Fibroblast of the conjunctiva (primary cell): ENCODE measurements around the gene RBAK.
"Not testable (repeated sequence)": the region's sequence is repeated elsewhere in the genome, so short reads cannot be mapped to it uniquely, and the experiment has no call there.

Experiments used
- DNase-seq: peaks from one replicate; pipeline ENCODE4 v3.0.0-alpha.2; 2010; ENCODE audit warnings: low read depth

Gene RBAK

DNA sequence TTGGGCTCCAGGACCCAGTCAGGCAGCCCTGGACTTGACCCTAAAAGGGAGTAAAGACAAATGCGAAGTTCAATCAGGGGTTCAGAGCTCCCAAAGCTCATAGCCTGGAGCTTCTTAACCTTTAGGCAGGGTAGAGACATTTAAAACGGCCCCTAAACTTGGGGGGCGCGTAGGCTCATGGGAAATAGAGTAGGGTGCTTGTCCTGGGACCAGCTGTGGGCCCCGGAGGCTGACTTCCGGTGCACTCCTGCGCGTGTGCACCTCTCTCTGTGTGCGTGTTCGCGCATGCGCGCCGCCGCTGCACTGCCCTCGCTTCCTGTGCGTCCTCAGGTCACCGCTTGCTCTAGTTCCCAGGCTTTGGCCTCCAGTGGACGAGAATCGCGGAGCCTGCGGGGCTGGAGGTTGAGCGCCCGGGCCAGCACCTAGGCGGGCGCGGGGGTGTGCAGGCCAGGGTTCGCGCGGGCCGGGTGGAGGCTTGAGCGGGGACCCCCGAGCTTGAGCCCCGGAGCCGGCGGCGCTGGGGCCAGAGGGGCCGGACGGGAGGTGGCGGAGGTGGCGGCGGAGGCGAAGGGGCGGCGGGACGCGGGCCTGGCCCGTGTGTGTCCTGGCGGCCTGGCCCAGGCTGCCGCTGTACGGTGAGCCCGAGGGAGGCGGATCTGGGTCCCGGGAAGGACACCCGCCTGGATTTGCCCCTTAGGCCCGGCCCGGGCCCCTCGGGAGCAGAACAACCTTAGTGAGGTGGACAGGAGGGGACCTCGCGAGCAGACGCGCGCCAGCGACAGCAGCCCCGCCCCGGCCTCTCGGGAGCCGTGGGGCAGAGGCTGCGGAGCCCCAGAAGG is at the start of gene RBAK:
TSS of gene RBAK (plus strand) at position 303 of the 839 bp plus-strand sequence. CDS start 2,217 bp downstream, outside the sequence.
- DNase-seq: peak; percentile 96

DNA sequence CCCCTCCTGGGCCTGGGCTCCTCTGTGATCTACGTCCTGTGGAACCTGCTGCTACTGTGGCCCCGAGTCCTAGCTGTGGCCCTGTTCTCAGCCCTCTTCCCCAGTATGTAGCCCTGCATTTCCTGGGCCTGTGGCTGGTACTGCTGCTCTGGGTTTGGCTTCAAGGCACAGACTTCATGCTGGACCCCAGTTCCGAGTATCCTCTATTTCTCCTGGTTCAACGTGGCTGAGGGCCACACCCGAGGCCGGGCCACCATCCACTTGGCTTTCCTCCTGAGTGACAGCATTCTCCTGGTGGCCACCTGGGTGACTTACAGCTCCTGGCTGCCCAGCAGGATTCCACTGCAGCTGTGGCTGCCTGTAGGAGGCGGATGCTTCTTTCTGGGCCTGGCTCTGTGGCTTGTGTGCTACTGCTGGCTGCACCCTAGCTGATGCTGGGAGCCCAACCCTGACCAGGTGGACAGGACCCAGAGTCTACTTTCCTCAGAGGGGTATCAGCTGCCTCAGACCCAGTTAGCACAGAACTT is 48.9 kb upstream of the RBAK start:
- no peak for DNase-seq

DNA sequence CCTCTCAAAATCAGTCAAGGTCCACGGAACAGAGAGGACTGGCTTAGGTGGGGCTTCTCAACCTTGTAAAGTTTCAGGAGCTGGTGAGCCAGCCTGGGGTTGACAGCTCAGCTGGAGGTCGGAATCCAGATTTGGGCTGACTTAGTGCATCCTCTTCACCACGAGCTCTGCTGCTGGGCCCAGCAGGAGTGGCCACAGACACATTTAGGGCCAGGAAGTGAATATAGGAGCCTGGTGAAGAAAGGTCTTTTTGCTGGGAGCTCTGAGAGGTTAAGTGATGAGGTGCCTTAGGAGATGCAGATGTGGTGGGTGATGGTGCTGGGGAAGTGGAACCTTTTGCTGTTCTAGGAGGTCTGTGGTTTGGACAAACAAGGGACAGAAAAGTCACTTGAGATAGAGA is 47.4 kb upstream of the RBAK start:
- no peak for DNase-seq

DNA sequence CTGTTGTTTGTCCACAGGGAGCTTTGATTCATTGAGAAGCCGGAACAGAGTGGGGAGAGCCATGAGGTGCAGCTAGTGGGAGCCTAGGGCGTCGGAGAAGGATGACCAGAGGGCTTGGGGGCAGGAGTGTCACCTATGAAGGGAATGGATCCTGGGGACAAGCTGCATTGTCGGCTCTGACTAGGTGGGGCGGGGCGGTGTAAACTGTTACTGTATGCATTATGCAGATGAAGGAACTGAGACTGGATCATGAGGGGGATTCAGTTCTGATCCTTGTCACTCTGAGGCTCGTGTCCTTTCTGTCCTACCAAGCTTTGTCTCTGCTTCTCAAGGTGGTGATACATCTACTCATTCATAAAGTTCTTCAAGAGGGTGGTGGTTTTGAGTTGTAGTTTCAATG is 46.8 kb upstream of the RBAK start:
- no peak for DNase-seq

DNA sequence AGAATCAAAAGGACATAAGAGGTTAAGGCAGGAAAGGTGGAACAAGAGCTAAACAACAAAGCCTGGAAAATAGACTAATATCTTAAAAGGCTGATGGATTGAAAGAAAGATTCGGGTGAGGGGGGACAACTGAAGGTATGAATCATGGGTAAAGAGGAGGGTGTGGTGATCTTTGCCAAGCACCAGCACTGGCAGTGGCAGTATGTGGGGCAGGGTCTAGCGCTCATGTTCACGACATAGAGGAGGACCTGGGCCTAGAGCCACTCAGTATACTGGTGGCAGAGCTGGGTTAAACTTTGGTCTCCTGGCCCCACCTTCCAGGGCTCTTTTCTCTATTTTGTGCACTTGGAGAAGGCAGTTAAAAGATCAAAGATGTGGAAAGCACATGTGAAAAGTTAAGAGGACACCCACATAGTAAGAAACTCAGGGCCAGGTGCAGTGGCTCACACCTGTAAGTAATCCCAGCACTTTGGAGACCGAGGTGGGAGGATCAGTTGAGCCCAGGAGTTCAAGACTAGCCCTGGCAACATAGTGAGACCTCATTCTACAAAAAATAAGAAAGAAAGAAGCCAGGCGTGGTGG is 46.2 kb upstream of the RBAK start:
- no peak for DNase-seq

DNA sequence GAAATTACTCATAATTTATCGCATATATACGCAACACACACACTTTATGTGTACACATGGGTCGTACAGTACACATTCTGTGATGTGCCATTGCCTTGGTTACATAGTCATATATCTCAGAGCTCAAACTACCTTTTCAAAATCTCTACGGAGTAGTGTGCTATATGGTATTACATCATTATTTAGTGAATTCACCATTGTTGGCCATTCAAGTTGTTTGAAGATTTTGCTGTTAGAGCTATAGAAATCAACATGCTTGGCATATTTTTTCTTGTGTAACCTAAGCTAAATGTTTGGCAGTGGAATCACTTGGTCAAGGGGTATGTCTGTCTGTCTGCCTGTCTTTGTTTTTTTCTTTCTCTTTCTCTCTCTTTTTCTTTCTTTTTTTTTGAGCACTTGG is 44.7 kb upstream of the RBAK start:
- DNase-seq: no peak

DNA sequence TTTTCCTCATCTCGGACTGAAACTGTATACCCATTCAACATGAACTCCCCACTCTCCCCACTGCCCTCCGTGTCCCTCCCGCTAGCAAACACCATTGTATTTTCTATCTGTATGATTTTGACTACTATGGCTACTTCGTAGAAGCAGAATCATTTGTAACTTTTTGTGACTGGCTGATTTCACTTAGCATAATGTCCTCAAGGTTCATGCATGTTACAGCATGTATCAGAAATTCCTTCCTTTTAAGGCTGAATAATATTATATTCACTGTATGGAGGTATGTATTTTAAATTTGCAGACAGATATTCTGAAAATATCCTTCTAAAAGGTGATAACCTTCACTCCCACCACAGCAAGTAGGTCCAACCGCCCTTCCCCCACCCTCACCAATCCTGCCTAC is 43.7 kb upstream of the RBAK start:
- DNase-seq: no peak

DNA sequence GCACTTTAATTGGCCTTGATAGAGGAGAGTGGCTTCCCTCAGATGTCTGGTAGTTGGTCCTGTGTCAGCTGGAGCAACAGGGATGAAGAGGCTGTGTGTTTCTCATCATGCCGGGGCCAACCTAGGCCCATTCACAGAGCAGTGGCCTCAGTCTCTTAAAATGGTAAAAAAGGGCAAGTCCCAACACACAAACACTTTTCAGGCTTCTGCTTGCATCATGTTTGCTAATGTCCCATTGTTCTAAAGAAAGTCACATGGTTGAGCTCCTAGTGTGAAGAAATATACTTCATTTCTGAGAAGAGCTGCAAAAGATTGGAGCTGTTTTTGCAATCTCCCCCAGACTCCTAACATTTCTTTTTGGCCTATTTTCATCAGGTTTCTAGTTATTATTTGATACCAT is 40.6 kb upstream of the RBAK start:
- DNase-seq: no peak

DNA sequence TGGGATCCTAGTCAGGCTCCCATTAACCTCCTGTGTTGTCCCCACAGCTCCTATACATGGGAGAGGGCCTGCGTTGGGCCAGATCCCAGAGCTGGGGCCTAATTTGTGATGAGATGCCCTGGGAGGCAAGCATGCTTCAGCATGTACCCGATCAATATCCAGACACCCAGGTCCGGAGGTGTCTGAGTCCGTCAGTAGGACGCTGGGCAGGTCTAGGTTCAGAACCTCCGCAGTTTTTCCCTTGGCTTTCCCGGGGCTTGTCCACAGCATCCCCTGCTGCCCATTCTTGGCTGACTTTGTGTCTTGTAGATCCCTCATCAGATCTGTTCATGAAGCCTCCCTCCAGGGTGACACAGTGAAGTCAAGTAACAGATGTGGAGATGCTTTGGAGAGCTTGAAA is 32.7 kb upstream of the RBAK start:
- DNase-seq: no peak

DNA sequence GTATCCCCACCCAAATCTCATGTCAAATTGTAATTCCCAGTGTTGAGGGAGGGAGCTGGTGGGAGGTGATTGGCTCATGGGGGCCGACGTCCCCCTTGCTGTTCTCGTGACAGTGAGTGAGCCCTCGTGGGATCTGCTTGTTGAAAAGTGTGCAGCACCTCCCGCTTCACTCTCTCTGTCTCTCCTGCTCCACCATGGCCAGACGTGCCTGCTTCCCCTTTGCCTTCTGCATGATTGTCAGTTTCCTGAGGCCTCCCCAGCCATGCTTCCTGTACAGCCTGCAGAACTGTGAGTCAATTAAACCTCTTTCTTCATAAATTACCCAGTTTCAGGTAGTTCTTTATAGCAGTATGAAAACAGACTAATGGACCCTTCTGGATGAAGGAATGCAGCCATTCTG is 29.7 kb upstream of the RBAK start:
- not testable (repeated sequence) for DNase-seq

DNA sequence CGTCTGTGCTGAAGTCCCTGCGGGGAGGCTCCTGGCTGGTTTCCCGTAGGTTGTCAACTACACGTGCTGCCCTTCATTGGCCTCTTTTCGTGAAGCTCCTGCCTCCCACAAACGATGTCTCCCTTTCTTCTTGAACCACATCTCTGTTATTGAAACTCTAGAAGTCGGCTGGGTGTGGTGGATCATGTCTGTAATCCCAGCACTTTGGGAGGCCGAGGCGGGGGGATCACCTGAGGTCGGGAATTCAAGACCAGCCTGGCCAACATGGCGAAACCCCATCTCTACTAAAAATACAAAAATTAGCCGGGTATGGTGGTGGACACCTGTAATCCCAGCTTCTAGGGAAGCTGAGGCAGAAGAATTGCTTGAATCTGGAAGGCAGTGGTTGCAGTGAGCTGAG is 28.0 kb upstream of the RBAK start:
- DNase-seq: not testable (repeated sequence)

DNA sequence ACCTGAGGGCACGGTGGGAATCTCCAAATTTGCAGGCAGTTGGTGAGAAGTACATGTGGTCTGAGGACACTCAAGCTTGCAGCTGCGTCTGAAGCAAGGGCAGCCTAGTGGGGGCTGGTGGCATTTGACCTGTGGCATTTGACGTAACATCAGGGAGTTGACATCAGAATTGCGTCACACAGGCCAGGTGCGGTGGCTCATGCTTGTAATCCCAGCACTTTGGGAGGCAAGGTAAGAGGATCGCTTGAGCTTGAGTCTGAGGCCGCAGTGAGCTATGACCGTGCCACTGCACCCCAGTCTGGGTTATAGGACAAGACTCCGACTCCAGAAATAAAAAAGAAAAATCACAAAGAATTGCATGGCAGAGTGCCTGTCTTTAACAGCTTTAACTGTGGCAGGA is 25.6 kb upstream of the RBAK start:
- DNase-seq: no peak

DNA sequence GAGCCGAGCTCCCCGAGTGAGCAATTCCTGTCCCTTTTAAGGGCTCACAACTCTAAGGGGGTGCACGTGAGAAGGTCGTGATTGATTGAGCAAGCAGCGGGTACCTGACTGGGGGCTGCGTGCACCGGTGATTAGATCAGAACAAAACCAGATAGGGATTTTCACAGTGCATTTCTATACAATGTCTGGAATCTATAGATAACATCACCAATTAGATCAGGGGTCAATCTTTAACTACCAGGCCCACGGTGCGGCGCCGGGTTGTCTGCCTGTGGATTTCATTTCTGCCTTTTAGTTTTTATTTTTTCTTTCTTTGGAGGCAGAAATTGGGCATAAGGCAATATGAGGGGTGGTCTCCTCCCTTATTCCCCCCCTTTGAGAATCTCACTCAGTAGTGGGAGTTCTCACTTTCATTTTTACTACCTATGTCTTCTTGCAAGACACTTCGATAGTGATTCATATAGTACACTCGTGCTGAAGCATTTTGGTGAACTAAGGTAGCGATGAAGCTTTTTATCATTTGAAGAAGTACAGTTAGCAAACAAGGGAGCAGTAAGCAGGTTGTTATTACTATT is 24.6 kb upstream of the RBAK start:
- DNase-seq: not testable (repeated sequence)

DNA sequence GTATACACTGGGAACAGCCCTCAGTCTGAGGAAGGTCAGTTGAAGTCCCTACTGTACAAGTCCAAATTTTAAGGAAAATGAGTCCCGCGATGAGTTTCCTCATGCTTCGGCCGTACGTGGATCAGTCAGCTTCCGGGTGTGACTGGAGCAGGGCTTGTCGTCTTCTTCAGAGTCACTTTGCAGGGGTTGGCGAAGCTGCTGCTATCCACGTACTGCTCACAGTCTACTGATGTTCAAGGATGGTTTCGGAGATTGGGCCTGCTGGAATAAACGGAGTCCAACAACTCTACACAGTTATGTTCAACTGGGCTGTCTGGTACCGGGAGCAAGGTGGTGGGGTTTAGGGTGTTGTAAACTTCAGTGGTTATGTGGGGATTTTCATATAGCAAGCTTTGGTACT is 22.0 kb upstream of the RBAK start:
- not testable (repeated sequence) for DNase-seq

DNA sequence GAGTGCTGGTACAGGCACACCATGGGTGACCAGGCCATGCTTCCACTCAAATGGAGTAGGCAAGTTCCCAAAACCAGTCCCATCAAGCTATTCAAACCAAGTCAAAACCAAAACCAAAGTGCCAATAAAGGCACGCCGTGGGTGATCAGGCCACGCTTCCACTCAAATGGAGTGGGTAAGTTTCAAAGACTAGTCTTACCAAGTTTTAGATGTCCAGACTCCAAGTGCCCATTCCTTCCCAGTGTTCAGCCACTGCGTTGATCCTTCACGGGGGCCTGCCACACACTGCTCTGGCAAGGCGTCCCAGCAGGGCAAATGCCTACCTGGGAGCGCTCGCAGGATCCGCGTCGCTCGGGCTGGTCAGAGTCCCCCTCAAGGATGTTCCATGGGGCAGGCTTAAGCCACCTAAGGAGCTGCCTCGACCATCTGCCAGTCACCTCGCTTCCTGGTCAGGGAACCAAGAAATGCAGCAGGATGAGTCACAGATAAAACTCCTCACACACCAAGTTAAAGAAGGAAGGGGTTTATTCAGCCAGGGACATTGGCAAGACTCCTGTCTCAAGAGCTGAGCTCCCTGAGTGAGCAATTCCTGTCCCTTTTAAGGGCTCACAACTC is 17.8 kb upstream of the RBAK start:
- DNase-seq: not testable (repeated sequence)

DNA sequence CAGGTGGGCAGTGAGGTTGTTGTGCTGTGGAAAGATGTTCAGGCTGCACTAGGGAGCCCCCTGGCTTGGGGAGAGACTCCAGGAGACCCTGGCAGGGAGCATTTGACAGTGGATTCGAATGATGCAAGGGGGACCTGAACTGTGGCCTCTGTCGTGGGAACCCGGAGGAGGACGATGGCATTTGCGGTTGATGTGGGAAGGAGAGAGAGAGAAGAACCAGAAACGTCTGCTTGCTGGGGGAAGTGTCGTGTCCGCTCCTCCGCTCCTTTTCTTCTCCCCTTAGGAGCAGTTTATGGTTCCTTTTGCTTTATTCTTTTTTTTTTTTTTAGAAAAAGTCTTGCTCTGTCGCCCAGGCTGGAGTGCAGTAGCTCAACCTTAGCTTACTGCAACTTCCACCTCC is 12.5 kb upstream of the RBAK start:
- not testable (repeated sequence) for DNase-seq

DNA sequence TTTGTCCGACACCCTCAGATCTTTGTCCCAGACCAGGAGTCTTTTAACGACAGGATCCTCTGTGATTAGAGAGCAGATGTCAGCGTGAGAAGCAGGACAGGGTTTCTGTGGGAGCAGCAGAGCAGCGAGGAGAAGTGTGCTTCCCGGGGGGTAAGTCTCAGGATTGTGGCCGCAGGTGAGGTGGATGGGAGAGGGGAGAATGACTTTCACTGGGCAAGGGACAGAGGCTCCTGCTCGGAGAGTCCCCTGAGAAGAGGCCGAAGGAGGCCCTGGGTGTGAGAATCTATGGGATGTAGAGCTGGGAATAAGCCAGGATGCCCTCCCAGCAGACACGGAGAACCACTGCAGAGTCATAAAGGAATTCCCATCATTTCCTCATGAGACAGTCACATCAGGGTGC is 10.4 kb upstream of the RBAK start:
- no peak for DNase-seq

DNA sequence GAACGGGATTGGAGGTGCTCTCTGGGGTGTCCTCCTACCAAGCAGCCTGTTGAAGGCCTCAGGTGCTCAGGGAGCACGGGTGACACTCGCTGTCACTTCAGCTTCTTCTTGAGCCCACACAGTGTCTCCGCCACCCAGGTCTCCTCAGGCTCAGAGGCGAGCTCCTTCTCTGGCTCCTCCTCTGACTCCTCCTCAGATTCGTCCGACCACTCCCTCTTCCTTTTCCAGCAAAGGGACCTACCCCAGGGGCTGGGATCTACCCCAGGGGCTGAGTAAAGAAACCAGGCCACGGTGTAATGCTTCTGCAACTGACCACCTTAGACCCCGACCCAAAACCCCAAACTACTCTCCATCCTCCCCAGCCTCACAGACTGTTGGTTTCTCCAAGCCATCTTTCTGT is 9.2 kb upstream of the RBAK start:
- DNase-seq: no peak

DNA sequence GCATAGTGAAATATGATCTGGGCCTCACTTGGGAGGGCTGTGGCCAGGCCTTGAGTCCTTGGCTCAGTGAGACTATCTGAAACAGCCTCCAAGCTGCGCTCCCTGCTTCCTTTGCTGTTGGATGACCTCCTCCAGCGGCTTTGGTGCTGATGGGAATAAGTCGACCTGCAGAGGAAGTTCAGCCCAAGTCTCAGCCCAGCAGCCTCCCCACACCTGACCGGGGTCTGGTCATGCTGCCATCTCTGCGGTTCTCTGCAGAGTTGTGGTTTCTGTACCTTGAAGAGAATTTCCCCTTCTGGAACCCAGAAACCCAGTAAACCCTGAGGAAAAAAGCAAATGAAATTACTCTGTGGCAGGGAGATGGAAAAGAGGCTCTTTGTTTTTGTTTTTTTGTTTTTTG is 4.6 kb upstream of the RBAK start:
- DNase-seq: no peak

DNA sequence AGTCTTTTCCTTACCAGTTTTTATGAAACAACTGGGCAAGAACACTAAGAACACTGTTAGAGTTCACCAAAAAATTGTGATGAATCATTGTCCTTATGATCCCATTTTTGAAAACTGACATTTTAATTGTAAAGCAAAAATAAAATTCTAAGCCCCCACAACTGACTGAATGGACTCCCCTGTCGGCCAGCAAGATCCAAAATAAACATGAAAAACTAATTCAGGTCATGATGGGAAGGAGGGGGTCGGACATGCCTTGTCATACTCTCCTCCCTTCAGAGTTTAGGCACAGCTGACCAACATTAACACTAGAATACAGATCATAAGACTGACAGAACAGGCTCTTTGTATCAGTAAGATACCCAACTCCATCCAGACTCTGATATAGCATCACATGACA is 2.0 kb upstream of the RBAK start:
- no peak for DNase-seq

DNA sequence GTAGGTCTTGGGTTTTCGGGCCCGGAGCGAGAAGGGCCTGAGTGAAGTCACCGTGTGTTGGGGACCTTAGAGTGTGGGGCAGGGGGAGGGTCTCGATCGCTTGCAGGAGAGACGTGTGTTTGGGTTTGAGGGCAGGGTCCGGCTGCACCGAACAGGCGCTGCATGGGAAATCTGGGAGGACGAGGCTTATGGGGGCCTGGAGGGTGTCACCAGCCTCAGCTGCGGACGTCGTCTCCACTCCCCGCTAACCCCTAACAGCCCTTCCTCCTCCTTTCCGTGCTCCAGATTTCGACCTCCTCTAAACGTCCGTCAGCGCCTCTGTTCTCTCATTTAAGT is 705 bp downstream of the RBAK start:
- not testable (repeated sequence) for DNase-seq

DNA sequence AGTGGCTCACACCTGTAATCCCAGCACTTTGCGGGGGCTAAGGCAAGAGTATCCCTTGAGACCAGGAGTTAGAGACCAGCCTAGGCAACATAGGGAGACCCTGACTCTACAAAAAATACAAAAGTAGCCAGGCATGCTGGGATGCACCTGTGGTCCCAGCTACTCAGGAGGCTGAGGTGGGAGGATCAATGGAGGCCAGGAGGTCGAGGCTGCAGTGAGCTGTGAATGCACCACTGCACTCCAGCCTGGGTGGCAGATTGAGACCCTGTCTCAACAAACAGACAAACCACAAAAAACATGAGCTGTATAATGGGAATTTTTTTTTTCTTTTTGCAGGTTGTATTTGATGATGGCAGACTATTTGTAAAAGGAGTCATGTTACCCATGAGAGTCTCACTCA is 1.5 kb downstream of the RBAK start:
- not testable (repeated sequence) for DNase-seq

DNA sequence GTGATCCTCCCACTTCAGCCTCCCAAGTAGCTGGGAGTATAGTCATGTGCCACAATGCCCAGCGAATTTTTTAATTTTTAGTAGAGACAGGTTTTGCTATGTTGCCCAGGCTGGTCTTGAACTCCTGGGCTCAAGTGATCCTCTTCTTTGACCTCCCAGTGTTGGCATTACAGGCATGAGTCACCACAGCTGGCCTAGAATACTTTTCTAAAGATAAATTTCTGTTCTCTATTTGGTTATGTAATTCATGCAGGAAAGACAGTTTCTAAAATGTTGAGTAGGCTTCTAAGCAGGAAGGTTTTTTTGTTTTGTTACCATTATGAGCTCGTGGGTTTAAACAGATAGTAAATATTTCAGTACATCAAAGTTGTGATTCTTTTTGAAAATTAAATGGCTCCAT is 5.0 kb downstream of the RBAK start:
- no peak for DNase-seq
